ENCODE results near the gene NDUFS5.

- TF ChIP-seq CTCF (IDR thresholded peaks at IDR 0.05; ENCODE audit: low read depth, low read length) (no peak), POLR2A (IDR thresholded peaks at IDR 0.05; ENCODE audit: extremely low read depth, insufficient read length) (no peak), MAX (IDR thresholded peaks at IDR 0.05; ENCODE audit: low read depth, low read length) (no peak)
These were observed 4.7 kb upstream of the NDUFS5 start for GRCh38 chr1:39021426-39021825.

Measured in NB4 (cell line).